GM19035 (cell line): ENCODE results near the gene TMEM92.

Experiments used
- ATAC-seq: cut with Tn5 transposase; IDR thresholded peaks from one replicate; pipeline ENCODE4 v1.9.1; 2021; ENCODE audit not compliant: unreplicated experiment

Gene TMEM92

GRCh38 chr17:50322271-50322670 is 48.0 kb downstream of the TMEM92 start:
- ATAC-seq = no peak

- ATAC-seq = no peak
Observed at GRCh38 chr17:50323060-50323459, 48.8 kb downstream of the TMEM92 start.

GRCh38 chr17:50325906-50326305 is 51.6 kb downstream of the TMEM92 start:
- ATAC-seq = no peak

GRCh38 chr17:50326831-50327364 is 52.6 kb downstream of the TMEM92 start:
- ATAC-seq = no peak

GRCh38 chr17:50328363-50329325 is 54.4 kb downstream of the TMEM92 start:
- no peak for ATAC-seq

GRCh38 chr17:50329716-50330115 is 55.5 kb downstream of the TMEM92 start:
- ATAC-seq = no peak

- no peak for ATAC-seq
Observed at GRCh38 chr17:50330151-50330775, 56.0 kb downstream of the TMEM92 start.
